K562 (cell line): ENCODE measurements around the gene CENPT. TPM values are rescaled to one million over a fixed set of nuclear protein-coding genes. Genes with fewer than 3 reads are reported as not detected.

ENCODE experiments used
- ATAC-seq: fragments of 200-7000 bp; cut with Tn5 transposase; 3 replicates; pipeline ENCODE4 v1.9.1; 2020; ENCODE audit warnings: moderate library complexity
- BruUV-seq: library from RNA; stranded (reverse); fragments of 400-500 nt; replicated peaks from 2 replicates; lab custom pipeline; 2021; lab: Mats Ljungman, UMichigan
- CTCF ChIA-PET: fragments of 300-600 bp; formaldehyde crosslinking; extraction: SDS; loops from one replicate; lab custom pipeline; 2021; ENCODE audit warnings: low intra/inter-chr PET ratio; lab: Yijun Ruan, JAX
- POLR2A ChIA-PET: fragments of 300-600, 350-650 bp; sonication (Branson Sonifier 250); formaldehyde crosslinking; extraction: SDS; loops from one replicate; lab custom pipeline; 2021; ENCODE audit warnings: antibody characterized with exemption, inconsistent platforms; lab: Yijun Ruan, JAX
- DNase-seq, 4 experiments: peaks; one replicate each; pipeline versions ENCODE4 v3.0.0 to v3.0.0-alpha.2; 2011 to 2018; ENCODE audit warnings: low spot score in 3 of 4, mixed read lengths in 3 of 4; ENCODE audit errors: extremely low read depth in 1 of 4
- FAIRE-seq: peaks from 2 replicates; lab custom pipeline; 2011; peaks lifted over from hg19 to GRCh38; lab: Jason Lieb, UNC
- H2AFZ ChIP-seq: 2 replicates; pipeline ENCODE4 v1.6.0; 2011; ENCODE audit warnings: low read depth, low read length, control low read depth, inconsistent platforms
- H3K27ac ChIP-seq: fragments of 200-600 bp; 3 replicates; pipeline ENCODE4 v1.8.0; 2011; ENCODE audit warnings: low read depth, mild to moderate bottlenecking, control low read depth, inconsistent platforms, low read length, moderate library complexity, mixed read lengths; ENCODE audit errors: extremely low read depth
- H3K27me3 ChIP-seq, 2 experiments: fragments of 300-600 bp in 1 of 2; 2 replicates in 1 of 2; 3 replicates in 1 of 2; pipeline versions ENCODE4 v1.6.0 to v1.8.0; 2011; ENCODE audit warnings: inconsistent platforms in 2 of 2, low read length in 2 of 2, mild to moderate bottlenecking in 1 of 2, mixed read lengths in 1 of 2, moderate library complexity in 1 of 2; ENCODE audit not compliant: control insufficient read depth in 2 of 2, insufficient read depth in 2 of 2
- H3K36me3 ChIP-seq: fragments of 300-600 bp; 3 replicates; pipeline ENCODE4 v1.8.0; 2011; ENCODE audit warnings: mild to moderate bottlenecking, low read length, inconsistent platforms; ENCODE audit not compliant: control insufficient read depth, insufficient read depth
- H3K4me1 ChIP-seq, 2 experiments: fragments of 200-600 bp in 1 of 2; replicated peaks in 1 of 2; 2 replicates in 1 of 2; 3 replicates in 1 of 2; pipeline versions ENCODE4 v1.5.1 to v1.8.0; 2011; ENCODE audit warnings: inconsistent platforms in 2 of 2, low read length in 2 of 2, mild to moderate bottlenecking in 1 of 2, mixed read lengths in 1 of 2, moderate library complexity in 1 of 2; ENCODE audit not compliant: control insufficient read depth in 2 of 2, insufficient read depth in 2 of 2
- H3K4me2 ChIP-seq: 2 replicates; pipeline ENCODE4 v1.6.1; 2011; ENCODE audit warnings: low read length, control low read depth, inconsistent platforms, mixed read lengths; ENCODE audit not compliant: insufficient read depth
- H3K4me3 ChIP-seq: fragments of 200-600 bp; sonication (generic), shearing (Covaris generic); 2 replicates; pipeline ENCODE4 v1.5.1; 2016; ENCODE audit warnings: control low read depth, inconsistent platforms
- H3K79me2 ChIP-seq: fragments of 200-600 bp; 3 replicates; pipeline ENCODE4 v1.8.0; 2011; ENCODE audit warnings: low read length, inconsistent platforms; ENCODE audit not compliant: control insufficient read depth, insufficient read depth
- H3K9ac ChIP-seq, 2 experiments: 2 replicates each; pipeline versions ENCODE4 v1.6.0 to v1.6.1; 2011; ENCODE audit warnings: low read depth in 2 of 2, low read length in 2 of 2, control low read depth in 1 of 2, inconsistent platforms in 1 of 2, mild to moderate bottlenecking in 1 of 2, mixed read lengths in 1 of 2; ENCODE audit not compliant: insufficient read depth in 1 of 2
- H3K9me1 ChIP-seq: one replicate; pipeline ENCODE4 v1.6.0; 2011; ENCODE audit warnings: inconsistent platforms, mild to moderate bottlenecking, low read length, moderate library complexity; ENCODE audit not compliant: control insufficient read depth, insufficient read depth
- H3K9me3 ChIP-seq: replicated peaks from 2 replicates; pipeline ENCODE4 v1.5.1; 2011; ENCODE audit warnings: low read depth, low read length, inconsistent platforms; ENCODE audit not compliant: control insufficient read depth, insufficient read depth
- H4K20me1 ChIP-seq: replicated peaks from 2 replicates; pipeline ENCODE4 v1.6.1; 2011; ENCODE audit warnings: low read length, inconsistent platforms, mixed read lengths; ENCODE audit not compliant: control insufficient read depth, insufficient read depth
- CCAR2 ChIP-seq: fragments of 200-400 bp; formaldehyde crosslinking; IDR thresholded peaks from 2 replicates; pipeline ENCODE4 v1.6.1; 2017; ENCODE audit warnings: mild to moderate bottlenecking, low read depth, low read length
- KAT8 ChIP-seq: fragments of 450-650 bp; IDR thresholded peaks from 2 replicates; pipeline ENCODE4 v1.6.1; 2016; ENCODE audit warnings: low read depth, mild to moderate bottlenecking
- KDM1A ChIP-seq, 2 experiments: fragments of 450-650 bp; IDR thresholded peaks; 2 replicates each; pipeline ENCODE4 v1.6.1; 2016; ENCODE audit warnings: mild to moderate bottlenecking in 2 of 2
- KDM5B ChIP-seq: fragments of 200-600 bp; sonication (generic); IDR thresholded peaks from 2 replicates; pipeline ENCODE4 v1.6.1; 2012; ENCODE audit warnings: low read depth, mild to moderate bottlenecking, moderate library complexity, low read length, control low read depth, inconsistent platforms; ENCODE audit not compliant: insufficient replicate concordance
- NCOA6 ChIP-seq: fragments of 450-650 bp; IDR thresholded peaks from 2 replicates; pipeline ENCODE4 v1.6.1; 2017; ENCODE audit warnings: mild to moderate bottlenecking
- NUFIP1 ChIP-seq: fragments of 450-650 bp; IDR thresholded peaks from 2 replicates; pipeline ENCODE4 v1.6.1; 2018; ENCODE audit not compliant: partially characterized antibody
- SIN3A ChIP-seq, 2 experiments: fragments of 150-350 bp in 1 of 2; IDR thresholded peaks; 2 replicates each; pipeline ENCODE4 v1.6.1; 2011 to 2016; ENCODE audit warnings: borderline replicate concordance in 2 of 2, low read depth in 2 of 2, low read length in 2 of 2, mild to moderate bottlenecking in 2 of 2, moderate library complexity in 2 of 2; ENCODE audit not compliant: control insufficient read depth in 1 of 2
- TBP ChIP-seq: optimal IDR thresholded peaks from 2 replicates; pipeline ENCODE3; 2011; ENCODE audit warnings: low read depth, low read length, improper control_type of control experiment
- ZNF175 ChIP-seq: fragments of 200-800 bp; sonication (Bioruptor generic); IDR thresholded peaks from 2 replicates; pipeline ENCODE4 v1.6.1; 2016; ENCODE audit warnings: low read depth, mild to moderate bottlenecking, missing genetic modification characterization, missing compliant biosample characterization
- WGBS: fragments of 100-300 bp; shearing (Covaris generic); methylation state at CpG from one replicate; pipeline ENCODE4 v1.1.6; 2016; ENCODE audit warnings: low coverage, mixed read lengths; ENCODE audit not compliant: insufficient coverage; ENCODE audit errors: missing lambda C conversion rate; 5-methylcytosine and 5-hydroxymethylcytosine counted together
- in situ Hi-C: fragments of 300-500 bp; cut with MboI; formaldehyde crosslinking; loops from 4 replicates; pipeline ENCODE4 v1.15.0; 2018; ENCODE audit warnings: inconsistent platforms, mixed read lengths
- intact Hi-C: fragments of 100-400 bp; cut with micrococcal nuclease; formaldehyde crosslinking; loops from 2 replicates; pipeline ENCODE4 v1.14.2; 2022
- polyA plus RNA-seq, 8 experiments: library from polyadenylated mRNA; depleted of rRNA in 4 of 8; stranded (reverse) in 5 of 8; unstranded in 3 of 8; fragments of >200 nt; fragmentation: Nextera tagmentation in 2 of 8; fragmentation: Illumina TruSeq in 1 of 8; extraction: Ambion mirVana in 2 of 8; extraction: Trizol in 1 of 8; gene quantifications; 2 replicates each; pipeline versions ENCODE4 v1.2.1 to v1.2.3, GENCODE V29; 2011 to 2014; ENCODE audit warnings: inconsistent platforms in 1 of 8, missing spikeins in 1 of 8
- total RNA-seq, 7 experiments: library from RNA; depleted of rRNA in 6 of 7; stranded (reverse); fragments of >200 nt in 6 of 7; fragmentation: Illumina TruSeq in 2 of 7; extraction: Trizol in 2 of 7; gene quantifications; 2 replicates each; pipeline versions ENCODE4 v1.2.1 to v1.2.3, GENCODE V29; 2011 to 2021; ENCODE audit warnings: low replicate concordance in 1 of 7
- TF ChIP-seq, protein P1 (sequence below), 2 experiments: IDR thresholded peaks; 2 replicates each; pipeline ENCODE4 v1.6.1; 2011; ENCODE audit warnings: borderline replicate concordance in 1 of 2, control low read depth in 1 of 2, low read depth in 1 of 2, low read length in 1 of 2, mild to moderate bottlenecking in 1 of 2, mixed read lengths in 1 of 2, moderate library complexity in 1 of 2; ENCODE audit not compliant: insufficient read depth in 1 of 2, insufficient read length in 1 of 2, poor library complexity in 1 of 2, severe bottlenecking in 1 of 2; ENCODE audit errors: extremely low read depth in 1 of 2
- TF ChIP-seq, protein P2 (sequence below): sonication (generic); formaldehyde crosslinking; IDR thresholded peaks from 2 replicates; pipeline ENCODE4 v1.8.0; 2022; ENCODE audit warnings: missing genetic modification reagents, mild to moderate bottlenecking, moderate library complexity, borderline replicate concordance
- TF ChIP-seq, protein P3 (sequence below): sonication (generic); formaldehyde crosslinking; IDR thresholded peaks from 2 replicates; pipeline ENCODE4 v1.8.1; 2022; ENCODE audit warnings: missing genetic modification reagents
- TF ChIP-seq, protein P4 (sequence below): fragments of 250-450 bp; sonication (Bioruptor Pico); IDR thresholded peaks from 2 replicates; pipeline ENCODE4 v1.8.0; 2022; ENCODE audit warnings: inconsistent platforms

The CENPT gene
- total and polyA plus RNA-seq, 9 of the 15 experiments (the other 6 are each of a cell fraction or from before 2014, with no cell fraction given), result 3.6 to 94.2 (median 44.1) TPM

DNA sequence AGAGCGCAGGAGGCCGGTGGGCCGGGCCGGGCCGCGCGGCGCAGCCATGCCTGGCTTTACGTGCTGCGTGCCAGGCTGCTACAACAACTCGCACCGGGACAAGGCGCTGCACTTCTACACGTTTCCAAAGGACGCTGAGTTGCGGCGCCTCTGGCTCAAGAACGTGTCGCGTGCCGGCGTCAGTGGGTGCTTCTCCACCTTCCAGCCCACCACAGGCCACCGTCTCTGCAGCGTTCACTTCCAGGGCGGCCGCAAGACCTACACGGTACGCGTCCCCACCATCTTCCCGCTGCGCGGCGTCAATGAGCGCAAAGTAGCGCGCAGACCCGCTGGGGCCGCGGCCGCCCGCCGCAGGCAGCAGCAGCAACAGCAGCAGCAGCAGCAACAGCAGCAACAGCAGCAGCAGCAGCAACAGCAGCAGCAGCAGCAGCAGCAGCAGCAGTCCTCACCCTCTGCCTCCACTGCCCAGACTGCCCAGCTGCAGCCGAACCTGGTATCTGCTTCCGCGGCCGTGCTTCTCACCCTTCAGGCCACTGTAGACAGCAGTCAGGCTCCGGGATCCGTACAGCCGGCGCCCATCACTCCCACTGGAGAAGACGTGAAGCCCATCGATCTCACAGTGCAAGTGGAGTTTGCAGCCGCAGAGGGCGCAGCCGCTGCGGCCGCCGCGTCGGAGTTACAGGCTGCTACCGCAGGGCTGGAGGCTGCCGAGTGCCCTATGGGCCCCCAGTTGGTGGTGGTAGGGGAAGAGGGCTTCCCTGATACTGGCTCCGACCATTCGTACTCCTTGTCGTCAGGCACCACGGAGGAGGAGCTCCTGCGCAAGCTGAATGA, 4.8 kb downstream of the CENPT start:
- H3K9me1 ChIP-seq, result no peaks in the 10 kb centered on the region
- peak overlapping the region; percentile 94 to 98; a peak in 3 of 4 replicates for H3K9ac ChIP-seq
- H3K27ac ChIP-seq, result peak overlapping the region; percentile 99
- no peaks in the 10 kb centered on the region for H3K27me3 ChIP-seq
- peak overlapping the region; percentile 100 for H2AFZ ChIP-seq
- peak in 1 of 4 experiments; percentile 32 for DNase-seq
- no TSS peak for BruUV-seq
- ChIA-PET POLR2A (interaction anchor here (0.5 to 2.0 kb wide), 3 partner anchors 8 to 940 kb away, joined by 3 to 8 read pairs (median 4); partner anchors contain the start of gene GFOD2), CTCF (no interaction called here)
- 47% methylated on average over 62 of the region's 67 CpGs for WGBS
- no peaks in the 10 kb centered on the region; the same call in 1 of the 2 replicates for H4K20me1 ChIP-seq
- H3K9me3 ChIP-seq, result no peaks in the 10 kb centered on the region
- FAIRE-seq, result no peak
- intact Hi-C loops (no loop called here), in situ Hi-C loops (no loop called here)
- H3K4me3 ChIP-seq, result peak overlapping the region; percentile 83
- H3K4me1 ChIP-seq, result peaks cover 34 to 51% of the 10 kb centered on the region in 2 experiments
- ATAC-seq, result no peak
- H3K4me2 ChIP-seq, result peak overlapping the region; percentile 97
- H3K79me2 ChIP-seq, result peaks cover 51% of the 10 kb centered on the region
- peaks cover 14% of the 10 kb centered on the region for H3K36me3 ChIP-seq
- no peak for TF ChIP-seq KDM1A (IDR thresholded peaks at IDR 0.05)
- TF ChIP-seq, protein P1, sequence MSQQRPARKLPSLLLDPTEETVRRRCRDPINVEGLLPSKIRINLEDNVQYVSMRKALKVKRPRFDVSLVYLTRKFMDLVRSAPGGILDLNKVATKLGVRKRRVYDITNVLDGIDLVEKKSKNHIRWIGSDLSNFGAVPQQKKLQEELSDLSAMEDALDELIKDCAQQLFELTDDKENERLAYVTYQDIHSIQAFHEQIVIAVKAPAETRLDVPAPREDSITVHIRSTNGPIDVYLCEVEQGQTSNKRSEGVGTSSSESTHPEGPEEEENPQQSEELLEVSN (IDR thresholded peaks at IDR 0.05; ENCODE audit: borderline replicate concordance in 1 of 2, extremely low read depth in 1 of 2, insufficient read depth in 1 of 2, insufficient read length in 1 of 2, low read depth in 1 of 2, low read length in 1 of 2, poor library complexity in 1 of 2, severe bottlenecking in 1 of 2), result peak; percentile 50 to 71
- TF ChIP-seq, protein P2, sequence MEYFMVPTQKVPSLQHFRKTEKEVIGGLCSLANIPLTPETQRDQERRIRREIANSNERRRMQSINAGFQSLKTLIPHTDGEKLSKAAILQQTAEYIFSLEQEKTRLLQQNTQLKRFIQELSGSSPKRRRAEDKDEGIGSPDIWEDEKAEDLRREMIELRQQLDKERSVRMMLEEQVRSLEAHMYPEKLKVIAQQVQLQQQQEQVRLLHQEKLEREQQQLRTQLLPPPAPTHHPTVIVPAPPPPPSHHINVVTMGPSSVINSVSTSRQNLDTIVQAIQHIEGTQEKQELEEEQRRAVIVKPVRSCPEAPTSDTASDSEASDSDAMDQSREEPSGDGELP (CRISPR knock-in tag), result peak; percentile 49; the same call in 1 of the 2 replicates
- TF ChIP-seq TBP, result no peak
- TF ChIP-seq, protein P3, sequence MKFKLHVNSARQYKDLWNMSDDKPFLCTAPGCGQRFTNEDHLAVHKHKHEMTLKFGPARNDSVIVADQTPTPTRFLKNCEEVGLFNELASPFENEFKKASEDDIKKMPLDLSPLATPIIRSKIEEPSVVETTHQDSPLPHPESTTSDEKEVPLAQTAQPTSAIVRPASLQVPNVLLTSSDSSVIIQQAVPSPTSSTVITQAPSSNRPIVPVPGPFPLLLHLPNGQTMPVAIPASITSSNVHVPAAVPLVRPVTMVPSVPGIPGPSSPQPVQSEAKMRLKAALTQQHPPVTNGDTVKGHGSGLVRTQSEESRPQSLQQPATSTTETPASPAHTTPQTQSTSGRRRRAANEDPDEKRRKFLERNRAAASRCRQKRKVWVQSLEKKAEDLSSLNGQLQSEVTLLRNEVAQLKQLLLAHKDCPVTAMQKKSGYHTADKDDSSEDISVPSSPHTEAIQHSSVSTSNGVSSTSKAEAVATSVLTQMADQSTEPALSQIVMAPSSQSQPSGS, result no peak
- TF ChIP-seq, protein P4, sequence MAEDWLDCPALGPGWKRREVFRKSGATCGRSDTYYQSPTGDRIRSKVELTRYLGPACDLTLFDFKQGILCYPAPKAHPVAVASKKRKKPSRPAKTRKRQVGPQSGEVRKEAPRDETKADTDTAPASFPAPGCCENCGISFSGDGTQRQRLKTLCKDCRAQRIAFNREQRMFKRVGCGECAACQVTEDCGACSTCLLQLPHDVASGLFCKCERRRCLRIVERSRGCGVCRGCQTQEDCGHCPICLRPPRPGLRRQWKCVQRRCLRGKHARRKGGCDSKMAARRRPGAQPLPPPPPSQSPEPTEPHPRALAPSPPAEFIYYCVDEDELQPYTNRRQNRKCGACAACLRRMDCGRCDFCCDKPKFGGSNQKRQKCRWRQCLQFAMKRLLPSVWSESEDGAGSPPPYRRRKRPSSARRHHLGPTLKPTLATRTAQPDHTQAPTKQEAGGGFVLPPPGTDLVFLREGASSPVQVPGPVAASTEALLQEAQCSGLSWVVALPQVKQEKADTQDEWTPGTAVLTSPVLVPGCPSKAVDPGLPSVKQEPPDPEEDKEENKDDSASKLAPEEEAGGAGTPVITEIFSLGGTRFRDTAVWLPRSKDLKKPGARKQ (CRISPR knock-in tag), result peak; percentile 70
- no peak for TF ChIP-seq SIN3A (IDR thresholded peaks at IDR 0.05; ENCODE audit: borderline replicate concordance in 2 of 2, control insufficient read depth in 1 of 2, low read depth in 2 of 2, low read length in 2 of 2)
- peak; percentile 70 for TF ChIP-seq NCOA6
- peak; percentile 6 for TF ChIP-seq KDM5B
- TF ChIP-seq ZNF175 (CRISPR knock-in tag), result no peak
- TF ChIP-seq NUFIP1, result no peak
- TF ChIP-seq CCAR2, result no peak
- no peak for TF ChIP-seq KAT8
